Fibroblast of lung (primary cell): Measurements from ENCODE around the gene FUOM. TPM values are rescaled to one million over a fixed set of nuclear protein-coding genes. Genes with fewer than 3 reads are reported as not detected.

Source experiments
- DNase-seq, 2 donors: peaks; one replicate each; pipeline versions ENCODE4 v3.0.0 to v3.0.0-alpha.2; 2010; ENCODE audit warnings: low read depth in 2 of 2
- H2AFZ ChIP-seq: 2 replicates; pipeline ENCODE4 v1.5.1; 2012; ENCODE audit warnings: low read length, control low read depth, inconsistent platforms
- H3K27ac ChIP-seq: 2 replicates; pipeline ENCODE4 v1.5.1; 2011; ENCODE audit warnings: low read length, control low read depth; ENCODE audit not compliant: insufficient read depth
- H3K27me3 ChIP-seq: 2 replicates; pipeline ENCODE4 v1.5.1; 2011; ENCODE audit warnings: mild to moderate bottlenecking, low read length; ENCODE audit not compliant: control insufficient read depth, insufficient read depth
- H3K36me3 ChIP-seq: 2 replicates; pipeline ENCODE4 v1.5.1; 2011; ENCODE audit warnings: low read length; ENCODE audit not compliant: control insufficient read depth, insufficient read depth
- H3K4me1 ChIP-seq: 2 replicates; pipeline ENCODE4 v1.5.1; 2011; ENCODE audit warnings: low read length; ENCODE audit not compliant: control insufficient read depth, insufficient read depth; ENCODE audit errors: extremely low read depth
- H3K4me2 ChIP-seq: 2 replicates; pipeline ENCODE4 v1.5.1; 2011; ENCODE audit warnings: low read length, control low read depth; ENCODE audit not compliant: insufficient read depth; ENCODE audit errors: extremely low read depth
- H3K4me3 ChIP-seq, 4 experiments: fragments of 200-600 bp in 1 of 4; sonication (generic) in 1 of 4; replicated peaks in 1 of 4; 2 replicates each; pipeline ENCODE4 v1.5.1; 2011 to 2016; ENCODE audit warnings: low read length in 4 of 4, low read depth in 3 of 4, mild to moderate bottlenecking in 3 of 4, control low read depth in 2 of 4, inconsistent platforms in 1 of 4, mixed read lengths in 1 of 4; ENCODE audit not compliant: insufficient read depth in 1 of 4; ENCODE audit errors: control extremely low read depth in 1 of 4
- H3K79me2 ChIP-seq: 2 replicates; pipeline ENCODE4 v1.5.1; 2012; ENCODE audit warnings: mild to moderate bottlenecking, low read length, inconsistent platforms; ENCODE audit not compliant: control insufficient read depth, insufficient read depth
- H3K9ac ChIP-seq: 2 replicates; pipeline ENCODE4 v1.5.1; 2011; ENCODE audit warnings: mild to moderate bottlenecking, low read length, control low read depth; ENCODE audit not compliant: insufficient read depth
- H3K9me3 ChIP-seq: 2 replicates; pipeline ENCODE4 v1.5.1; 2012; ENCODE audit warnings: low read depth, low read length; ENCODE audit not compliant: control insufficient read depth, insufficient read depth
- H4K20me1 ChIP-seq: 2 replicates; pipeline ENCODE4 v1.5.1; 2011; ENCODE audit warnings: low read length; ENCODE audit not compliant: control insufficient read depth, insufficient read depth; ENCODE audit errors: extremely low read depth
- EZH2 ChIP-seq: IDR thresholded peaks from 2 replicates; pipeline ENCODE4 v1.5.1; 2012; ENCODE audit warnings: low read length, control low read depth, mild to moderate bottlenecking; ENCODE audit errors: missing control alignments
- polyA plus RNA-seq, 2 donors: library from polyadenylated mRNA; depleted of rRNA in 1 of 2; stranded (reverse) in 1 of 2; unstranded in 1 of 2; fragments of >200 nt; gene quantifications; 2 replicates each; pipeline ENCODE4 v1.2.1, GENCODE V29; 2011 to 2012; ENCODE audit warnings: missing spikeins in 1 of 2
- total RNA-seq: library from RNA; depleted of rRNA; stranded (reverse); fragments of >200 nt; gene quantifications from 2 replicates; pipeline ENCODE4 v1.2.1, GENCODE V29; 2014
- TF ChIP-seq, protein P1 (sequence below), 2 donors: IDR thresholded peaks in 1 of 2; conservative IDR thresholded peaks in 1 of 2; 1 replicate in 1 of 2; 2 replicates in 1 of 2; pipeline ENCODE4 v1.5.1; 2011 to 2012; ENCODE audit warnings: low read length in 2 of 2, control low read depth in 1 of 2, inconsistent platforms in 1 of 2, low read depth in 1 of 2, mild to moderate bottlenecking in 1 of 2

Gene FUOM
- total and polyA plus RNA-seq, 2 donors (not counting 1 experiment from before 2014, with no cell fraction given) = 14.2 to 15.0 TPM

DNA sequence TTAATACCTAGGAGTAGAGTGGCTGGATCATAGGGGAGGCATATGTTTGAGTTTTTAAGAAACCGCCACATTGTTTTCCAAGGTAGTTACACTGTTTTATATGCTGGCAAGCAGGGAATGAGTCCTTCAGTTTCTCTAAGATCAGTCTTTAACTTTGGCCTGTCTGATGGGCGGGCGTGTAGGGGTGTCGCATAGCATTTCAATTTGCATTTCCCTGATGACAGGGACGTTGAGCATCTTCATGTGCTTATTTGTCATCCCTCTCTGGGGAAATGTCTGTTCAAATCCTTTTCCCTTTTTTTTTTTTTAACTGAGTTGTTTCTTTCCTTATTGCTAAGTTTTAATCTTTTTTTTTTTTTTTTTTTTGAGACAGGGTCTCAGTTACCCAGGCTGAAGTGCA lies 46.0 kb upstream of the FUOM start:
- H3K9me3 ChIP-seq = no peaks in the 10 kb centered on the region
- no peak overlapping the region for H2AFZ ChIP-seq
- H3K27me3 ChIP-seq = no peaks in the 10 kb centered on the region
- H4K20me1 ChIP-seq = no peaks in the 10 kb centered on the region
- no peak overlapping the region for H3K4me3 ChIP-seq
- TF ChIP-seq EZH2 = no peak
- TF ChIP-seq, protein P1, sequence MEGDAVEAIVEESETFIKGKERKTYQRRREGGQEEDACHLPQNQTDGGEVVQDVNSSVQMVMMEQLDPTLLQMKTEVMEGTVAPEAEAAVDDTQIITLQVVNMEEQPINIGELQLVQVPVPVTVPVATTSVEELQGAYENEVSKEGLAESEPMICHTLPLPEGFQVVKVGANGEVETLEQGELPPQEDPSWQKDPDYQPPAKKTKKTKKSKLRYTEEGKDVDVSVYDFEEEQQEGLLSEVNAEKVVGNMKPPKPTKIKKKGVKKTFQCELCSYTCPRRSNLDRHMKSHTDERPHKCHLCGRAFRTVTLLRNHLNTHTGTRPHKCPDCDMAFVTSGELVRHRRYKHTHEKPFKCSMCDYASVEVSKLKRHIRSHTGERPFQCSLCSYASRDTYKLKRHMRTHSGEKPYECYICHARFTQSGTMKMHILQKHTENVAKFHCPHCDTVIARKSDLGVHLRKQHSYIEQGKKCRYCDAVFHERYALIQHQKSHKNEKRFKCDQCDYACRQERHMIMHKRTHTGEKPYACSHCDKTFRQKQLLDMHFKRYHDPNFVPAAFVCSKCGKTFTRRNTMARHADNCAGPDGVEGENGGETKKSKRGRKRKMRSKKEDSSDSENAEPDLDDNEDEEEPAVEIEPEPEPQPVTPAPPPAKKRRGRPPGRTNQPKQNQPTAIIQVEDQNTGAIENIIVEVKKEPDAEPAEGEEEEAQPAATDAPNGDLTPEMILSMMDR (conservative IDR thresholded peaks at IDR 0.05 in 1 of 2, IDR thresholded peaks at IDR 0.05 in 1 of 2; ENCODE audit: low read depth in 1 of 2, low read length in 2 of 2) = no peak
- H3K9ac ChIP-seq = no peak overlapping the region
- no peak overlapping the region for H3K4me2 ChIP-seq
- no peak overlapping the region for H3K27ac ChIP-seq
- peaks cover 22% of the 10 kb centered on the region for H3K79me2 ChIP-seq
- DNase-seq = no peak
- peaks cover 10% of the 10 kb centered on the region for H3K4me1 ChIP-seq
- H3K36me3 ChIP-seq = peaks cover 21% of the 10 kb centered on the region

- H2AFZ ChIP-seq = no peak overlapping the region
- peaks cover 20% of the 10 kb centered on the region for H3K79me2 ChIP-seq
- TF ChIP-seq, protein P1 (conservative IDR thresholded peaks at IDR 0.05 in 1 of 2, IDR thresholded peaks at IDR 0.05 in 1 of 2; ENCODE audit: low read depth in 1 of 2, low read length in 2 of 2) = no peak
- no peak for TF ChIP-seq EZH2
- no peak overlapping the region for H3K4me3 ChIP-seq
- no peak overlapping the region for H3K4me2 ChIP-seq
- H3K9me3 ChIP-seq = no peaks in the 10 kb centered on the region
- no peak for DNase-seq
- peaks cover 22% of the 10 kb centered on the region for H3K36me3 ChIP-seq
- H3K27ac ChIP-seq = no peak overlapping the region
- no peaks in the 10 kb centered on the region for H3K27me3 ChIP-seq
- H3K9ac ChIP-seq = no peak overlapping the region
- H3K4me1 ChIP-seq = peaks cover 10% of the 10 kb centered on the region
- no peaks in the 10 kb centered on the region for H4K20me1 ChIP-seq
Measured at GRCh38 chr10:133403359-133403758, 45.5 kb upstream of the FUOM start.

- Histone ChIP-seq H4K20me1 (no peaks in the 10 kb centered on the region), H3K27ac (no peak overlapping the region), H3K4me1 (peaks cover 10% of the 10 kb centered on the region), H2AFZ (no peak overlapping the region), H3K9ac (no peak overlapping the region), H3K79me2 (peaks cover 15% of the 10 kb centered on the region), H3K9me3 (no peaks in the 10 kb centered on the region), H3K4me3 (no peak overlapping the region), H3K27me3 (no peaks in the 10 kb centered on the region), H3K36me3 (peaks cover 21% of the 10 kb centered on the region), H3K4me2 (no peak overlapping the region)
- no peak for TF ChIP-seq EZH2
- TF ChIP-seq, protein P1 (conservative IDR thresholded peaks at IDR 0.05 in 1 of 2, IDR thresholded peaks at IDR 0.05 in 1 of 2; ENCODE audit: low read depth in 1 of 2, low read length in 2 of 2) = no peak
- no peak for DNase-seq
Measured at GRCh38 chr10:133401981-133402725, 44.3 kb upstream of the FUOM start.
